Pancreas (tissue), 10 donors: ENCODE results near the gene ADAM11. TPM values are rescaled to one million over a fixed set of nuclear protein-coding genes. Genes with fewer than 3 reads are reported as not detected.

Experiments used
- ATAC-seq, 4 donors: fragments of 200-7000 bp; cut with Tn5 transposase; one replicate each; pipeline versions ENCODE4 v1.8.0 to v1.9.1; 2020; ENCODE audit warnings: mild to moderate bottlenecking in 4 of 4, moderate library complexity in 4 of 4
- DNase-seq, 6 donors: peaks; one replicate each; pipeline ENCODE4 v3.0.0-alpha.2; 2020
- FAIRE-seq: peaks from 2 replicates; lab custom pipeline; 2012; peaks lifted over from hg19 to GRCh38; lab: Jason Lieb, UNC
- H3K27ac ChIP-seq, 4 donors: fragments of 200-600 bp; sonication (generic); 1 replicate in 3 of 4; 2 replicates in 1 of 4; pipeline versions ENCODE4 v1.5.0 to v1.8.0; 2020
- H3K27me3 ChIP-seq, 4 donors: fragments of 200-600 bp; one replicate each; pipeline ENCODE4 v1.8.0; 2021
- H3K36me3 ChIP-seq, 3 donors: fragments of 200-600 bp; sonication (generic) in 1 of 3; one replicate each; pipeline versions ENCODE4 v1.5.0 to v1.8.0; 2020 to 2021
- H3K4me1 ChIP-seq, 3 donors: fragments of 200-600 bp; one replicate each; pipeline ENCODE4 v1.8.0; 2021
- H3K4me3 ChIP-seq, 4 donors: fragments of 200-600 bp; sonication (generic) in 2 of 4; one replicate each; pipeline versions ENCODE4 v1.5.0 to v1.8.0; 2020 to 2021
- H3K9me3 ChIP-seq, 4 donors: fragments of 200-600 bp; one replicate each; pipeline ENCODE4 v1.8.0; 2021
- WGBS, 2 donors: extraction: QIAGEN DNeasy Blood & Tissue Kit; methylation state at CpG; one replicate each; pipeline ENCODE4 v1.1.7; 2013; 5-methylcytosine and 5-hydroxymethylcytosine counted together
- intact Hi-C, 3 donors: fragments of 100-400 bp; cut with DNase I; formaldehyde crosslinking; loops; one replicate each; pipeline versions ENCODE4 v1.11.1 to v1.14.2; 2022
- polyA plus RNA-seq, 2 donors: library from polyadenylated mRNA; stranded (reverse); fragments of 200-250 nt; gene quantifications; one replicate each; pipeline ENCODE4 v1.2.3, GENCODE V29; 2013
- total RNA-seq, 6 donors: library from RNA; stranded (reverse); fragmentation: NEBNext Ultra II Directional in 4 of 6; extraction: Animal tissue kit (Norgen Biotek cat#: 25700) in 4 of 6; gene quantifications; one replicate each; pipeline versions ENCODE4 v1.2.1 to v1.2.4, GENCODE V29; 2021 to 2023
- TF ChIP-seq, protein P1 (sequence below), 4 donors: fragments of 200-600 bp; sonication (generic) in 3 of 4; IDR thresholded peaks; one replicate each; pipeline versions ENCODE4 v1.5.0 to v1.8.0; 2021; ENCODE audit warnings: antibody characterized with exemption in 4 of 4
- donor health status: healthy with polysubstance abuse.
- donor health status: DM: no; HTN: no; CAD: no; lungs with moderate emphysema.
- donor health status: DM: no; HTN: no; CAD: no.
- donor health status: control.
- donor health status: control.
- donor health status: Bipolar disorder and iron deficiency.
- donor health status: DM: yes; HTN: yes; CAD: no.
- donor health status: DM: no; HTN: no; CAD: no.
- donor health status: DM: no; HTN: no; CAD: no.
- donor health status: DM: yes; HTN: yes; CAD: no.

The ADAM11 gene
- total and polyA plus RNA-seq, 8 donors, result 0.03 to 0.40 (median 0.18) TPM

DNA sequence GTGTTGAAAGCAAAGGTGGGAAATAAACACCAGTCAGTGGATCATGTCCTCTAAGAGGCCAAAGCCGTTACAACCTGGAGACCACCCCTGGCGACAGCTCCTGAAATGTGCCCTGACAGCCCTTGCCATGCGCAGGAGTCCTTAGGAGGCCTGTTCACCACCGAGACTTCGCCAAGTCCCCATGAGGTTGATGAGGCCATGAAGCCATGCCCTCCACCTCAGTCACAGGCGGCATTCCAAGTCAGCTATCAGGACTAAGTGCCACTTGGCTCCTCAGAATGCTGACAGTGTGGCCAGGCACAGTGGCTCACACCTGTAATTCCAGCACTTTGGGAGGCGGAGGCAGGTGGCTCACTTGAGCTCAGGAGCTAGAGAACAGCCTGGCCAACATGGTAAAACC, 27.1 kb downstream of the ADAM11 start:
- H3K4me3 ChIP-seq, result no peak overlapping the region
- no peaks in the 10 kb centered on the region for H3K36me3 ChIP-seq
- H3K27ac ChIP-seq, result no peak overlapping the region
- no peaks in the 10 kb centered on the region for H3K9me3 ChIP-seq
- no peaks in the 10 kb centered on the region for H3K4me1 ChIP-seq
- 76 to 81% methylated on average over 7 of the region's 7 CpGs for WGBS, 2 donors
- TF ChIP-seq, protein P1, sequence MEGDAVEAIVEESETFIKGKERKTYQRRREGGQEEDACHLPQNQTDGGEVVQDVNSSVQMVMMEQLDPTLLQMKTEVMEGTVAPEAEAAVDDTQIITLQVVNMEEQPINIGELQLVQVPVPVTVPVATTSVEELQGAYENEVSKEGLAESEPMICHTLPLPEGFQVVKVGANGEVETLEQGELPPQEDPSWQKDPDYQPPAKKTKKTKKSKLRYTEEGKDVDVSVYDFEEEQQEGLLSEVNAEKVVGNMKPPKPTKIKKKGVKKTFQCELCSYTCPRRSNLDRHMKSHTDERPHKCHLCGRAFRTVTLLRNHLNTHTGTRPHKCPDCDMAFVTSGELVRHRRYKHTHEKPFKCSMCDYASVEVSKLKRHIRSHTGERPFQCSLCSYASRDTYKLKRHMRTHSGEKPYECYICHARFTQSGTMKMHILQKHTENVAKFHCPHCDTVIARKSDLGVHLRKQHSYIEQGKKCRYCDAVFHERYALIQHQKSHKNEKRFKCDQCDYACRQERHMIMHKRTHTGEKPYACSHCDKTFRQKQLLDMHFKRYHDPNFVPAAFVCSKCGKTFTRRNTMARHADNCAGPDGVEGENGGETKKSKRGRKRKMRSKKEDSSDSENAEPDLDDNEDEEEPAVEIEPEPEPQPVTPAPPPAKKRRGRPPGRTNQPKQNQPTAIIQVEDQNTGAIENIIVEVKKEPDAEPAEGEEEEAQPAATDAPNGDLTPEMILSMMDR (IDR thresholded peaks at IDR 0.05), result no peak
- peaks cover 0 to 3% (median 0%) of the 10 kb centered on the region in 4 donors for H3K27me3 ChIP-seq
- FAIRE-seq (no peak), DNase-seq (peak in 1 of 6 donors; percentile 34), ATAC-seq (no peak)
- intact Hi-C loops, result no loop called here

DNA sequence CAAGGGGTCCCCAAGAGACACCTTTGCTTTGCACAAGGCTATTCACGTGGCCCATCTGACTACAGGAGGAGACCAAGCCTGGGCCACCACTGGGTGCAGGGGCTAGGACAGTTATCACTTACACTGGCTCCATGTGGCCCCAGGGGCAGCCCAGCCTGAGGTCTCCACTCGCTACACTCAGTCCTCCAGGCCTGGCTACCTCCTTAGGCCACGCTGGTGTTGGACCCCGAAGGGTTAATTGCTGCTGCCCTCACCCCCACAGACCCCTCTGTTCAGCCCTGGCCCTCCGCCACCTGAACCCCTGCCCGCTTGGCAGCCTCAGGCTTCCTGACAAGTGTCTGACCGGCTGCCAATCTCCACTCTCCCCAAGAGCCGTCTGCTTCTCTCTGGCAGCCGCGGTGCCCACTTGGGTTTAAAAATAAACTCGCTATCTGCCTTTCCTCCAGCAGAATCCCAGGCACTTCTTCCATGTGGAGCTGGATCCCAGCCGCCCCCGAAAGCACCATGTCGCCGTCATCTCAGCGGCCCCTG, 27.8 kb downstream of the ADAM11 start:
- H3K36me3 ChIP-seq, result no peaks in the 10 kb centered on the region
- no peaks in the 10 kb centered on the region for H3K9me3 ChIP-seq
- FAIRE-seq, result no peak
- peak in 2 of 6 donors; percentile 23 to 52 for DNase-seq
- intact Hi-C loops, result no loop called here
- H3K4me3 ChIP-seq, result no peak overlapping the region
- H3K27me3 ChIP-seq, result peaks cover 0 to 3% (median 0%) of the 10 kb centered on the region in 4 donors
- TF ChIP-seq, protein P1 (IDR thresholded peaks at IDR 0.05), result no peak
- ATAC-seq, result no peak
- H3K27ac ChIP-seq, result no peak overlapping the region
- no peaks in the 10 kb centered on the region for H3K4me1 ChIP-seq
- WGBS, 2 donors, result 25 to 29% methylated on average over 16 of the region's 16 CpGs

DNA sequence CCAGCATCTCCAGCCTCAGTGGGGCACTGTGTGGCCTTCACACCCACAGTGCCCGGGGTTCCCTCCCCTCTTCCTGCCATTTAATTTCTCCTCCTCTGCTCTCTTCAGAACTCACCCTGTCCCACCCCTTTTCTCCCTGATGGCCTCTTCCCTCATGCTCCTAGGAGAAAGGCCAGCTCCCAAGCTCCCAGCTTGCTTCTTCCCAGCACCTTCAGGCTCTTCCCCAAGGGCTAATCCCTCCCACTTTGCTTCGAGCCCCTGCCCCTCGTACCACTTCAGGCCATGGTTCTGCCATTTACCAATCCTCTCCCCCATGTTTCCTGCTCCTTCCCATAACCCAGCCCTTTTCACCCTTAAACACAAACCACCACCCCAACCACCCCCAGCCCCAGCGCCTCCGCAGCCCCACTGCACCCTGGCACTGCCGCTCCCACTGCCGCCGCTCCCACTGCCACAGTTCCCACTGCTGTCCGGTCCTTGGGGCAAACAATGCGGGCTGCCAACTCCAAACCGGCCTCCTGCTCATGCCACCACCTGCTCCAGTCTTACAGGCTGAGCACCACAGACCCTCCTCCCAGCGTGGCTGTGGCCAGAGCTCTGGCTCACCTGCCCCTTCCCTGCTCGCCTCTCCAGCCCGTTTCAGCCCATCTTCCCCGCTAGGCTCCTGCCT, 28.6 kb downstream of the ADAM11 start:
- intact Hi-C loops, result no loop called here
- H3K4me3 ChIP-seq, result no peak overlapping the region
- 62 to 68% methylated on average over 15 of the region's 15 CpGs for WGBS, 2 donors
- H3K4me1 ChIP-seq, result no peaks in the 10 kb centered on the region
- TF ChIP-seq, protein P1 (IDR thresholded peaks at IDR 0.05), result no peak
- peaks cover 0 to 3% (median 0%) of the 10 kb centered on the region in 4 donors for H3K27me3 ChIP-seq
- H3K27ac ChIP-seq, result no peak overlapping the region
- FAIRE-seq (no peak), ATAC-seq (no peak), DNase-seq (peak in 1 of 6 donors; percentile 29)
- no peaks in the 10 kb centered on the region for H3K9me3 ChIP-seq
- H3K36me3 ChIP-seq, result no peaks in the 10 kb centered on the region

DNA sequence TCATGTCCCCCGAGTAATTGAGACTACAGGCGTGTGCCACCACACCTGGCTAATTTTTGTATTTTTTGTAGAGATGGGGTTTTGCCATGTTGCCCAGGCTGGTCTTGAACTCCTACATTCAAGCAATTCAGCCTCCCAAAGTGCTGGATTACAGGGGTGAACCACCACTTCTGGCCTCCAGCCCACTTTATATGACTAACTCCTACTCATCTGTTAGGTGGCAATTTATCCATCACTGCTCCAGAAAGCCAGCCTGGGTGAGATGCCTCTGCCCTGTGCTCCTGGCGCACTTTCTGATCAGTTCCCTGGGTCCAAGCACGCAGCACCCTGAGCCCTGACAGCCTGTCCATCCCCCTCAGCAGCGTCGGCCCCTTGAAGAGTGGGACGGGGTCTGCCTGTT, 29.4 kb downstream of the ADAM11 start:
- intact Hi-C loops, result no loop called here
- peaks cover 0 to 3% (median 0%) of the 10 kb centered on the region in 4 donors for H3K27me3 ChIP-seq
- no peak for ATAC-seq
- H3K9me3 ChIP-seq, result no peaks in the 10 kb centered on the region
- no peak overlapping the region for H3K4me3 ChIP-seq
- H3K4me1 ChIP-seq, result no peaks in the 10 kb centered on the region
- no peak for FAIRE-seq
- H3K36me3 ChIP-seq, result no peaks in the 10 kb centered on the region
- no peak overlapping the region for H3K27ac ChIP-seq
- WGBS, 2 donors, result 57 to 67% methylated on average over 7 of the region's 7 CpGs
- TF ChIP-seq, protein P1 (IDR thresholded peaks at IDR 0.05), result no peak
- peak in 1 of 6 donors; percentile 25 for DNase-seq

DNA sequence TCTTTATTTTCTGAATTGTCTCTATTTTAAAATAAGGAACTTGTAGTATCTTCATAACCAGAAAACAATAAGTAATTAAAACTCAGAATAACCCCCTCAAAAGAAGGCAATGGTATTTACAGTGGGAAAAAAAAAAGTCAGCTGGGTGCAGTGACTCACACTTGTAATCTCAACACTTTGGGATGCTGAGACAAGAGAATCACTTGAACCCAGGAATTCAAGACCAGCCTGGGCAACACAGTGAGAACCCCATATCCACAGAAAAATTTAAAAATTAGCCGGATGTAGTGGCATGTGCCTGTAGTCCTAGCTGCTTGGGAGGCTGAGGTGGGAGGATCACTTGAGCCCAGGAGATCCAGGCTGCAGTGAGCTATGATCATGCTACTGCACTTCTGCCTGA, 33.5 kb downstream of the ADAM11 start:
- intact Hi-C loops, result no loop called here
- Histone ChIP-seq H3K36me3 (no peaks in the 10 kb centered on the region), H3K4me3 (no peak overlapping the region), H3K4me1 (no peaks in the 10 kb centered on the region), H3K27ac (no peak overlapping the region), H3K9me3 (no peaks in the 10 kb centered on the region), H3K27me3 (peaks cover 0 to 3% (median 0%) of the 10 kb centered on the region in 4 donors)
- DNase-seq (no peak), ATAC-seq (no peak), FAIRE-seq (no peak)
- TF ChIP-seq, protein P1 (IDR thresholded peaks at IDR 0.05), result no peak
- 76 to 82% methylated on average over 1 of the region's 1 CpG for WGBS, 2 donors
